A673 (cell line): ENCODE data around the gene GAK. TPM values are rescaled to one million over a fixed set of nuclear protein-coding genes. Genes with fewer than 3 reads are reported as not detected.

Experiments
- BruUV-seq: library from RNA; stranded (reverse); fragments of 400-500 nt; replicated peaks from 2 replicates; lab custom pipeline; 2021; lab: Mats Ljungman, UMichigan
- CTCF ChIA-PET: fragments of 300-600 bp; sonication (Branson Sonifier 250); formaldehyde crosslinking; loops from one replicate; lab custom pipeline; 2022; ENCODE audit warnings: antibody characterized with exemption; lab: Charles Lee
- POLR2A ChIA-PET: fragments of 300-600 bp; sonication (Branson Sonifier 250); formaldehyde crosslinking; loops from one replicate; lab custom pipeline; 2022; ENCODE audit warnings: antibody characterized with exemption; ENCODE audit not compliant: low non-redundant PET; lab: Charles Lee
- DNase-seq: peaks from one replicate; pipeline ENCODE4 v3.0.0-alpha.2; 2015; ENCODE audit warnings: low spot score
- H3K27ac ChIP-seq: fragments of 200-600 bp; sonication (generic); 2 replicates; pipeline ENCODE4 v1.5.1; 2016; ENCODE audit warnings: mixed run types, low read depth, mild to moderate bottlenecking, mixed read lengths, antibody characterized with exemption, low read length; ENCODE audit not compliant: poor library complexity, severe bottlenecking
- H3K27me3 ChIP-seq: fragments of 200-600 bp; sonication (generic); replicated peaks from 2 replicates; pipeline ENCODE4 v1.6.1; 2017; ENCODE audit warnings: mixed run types, low read depth, mild to moderate bottlenecking, mixed read lengths, antibody characterized with exemption, low read length; ENCODE audit not compliant: insufficient read depth, poor library complexity
- H3K36me3 ChIP-seq: fragments of 200-600 bp; sonication (generic); 2 replicates; pipeline ENCODE4 v1.6.1; 2016; ENCODE audit warnings: mixed run types, mild to moderate bottlenecking, mixed read lengths, antibody characterized with exemption, low read length; ENCODE audit not compliant: insufficient read depth, poor library complexity, severe bottlenecking
- H3K4me1 ChIP-seq: fragments of 200-600 bp; sonication (generic); 2 replicates; pipeline ENCODE4 v1.6.1; 2017; ENCODE audit warnings: mixed run types, mild to moderate bottlenecking, mixed read lengths, antibody characterized with exemption, low read length; ENCODE audit not compliant: insufficient read depth, poor library complexity, severe bottlenecking
- H3K4me3 ChIP-seq: fragments of 200-600 bp; sonication (generic); 2 replicates; pipeline ENCODE4 v1.5.1; 2016; ENCODE audit warnings: low read depth, mixed run types, mild to moderate bottlenecking, mixed read lengths, low read length; ENCODE audit not compliant: poor library complexity, severe bottlenecking
- H3K9me3 ChIP-seq: fragments of 200-600 bp; sonication (generic); 2 replicates; pipeline ENCODE4 v1.6.1; 2016; ENCODE audit warnings: mixed run types, low read depth, mild to moderate bottlenecking, mixed read lengths, antibody characterized with exemption, low read length; ENCODE audit not compliant: poor library complexity, severe bottlenecking
- EZH2 ChIP-seq: fragments of 200-600 bp; sonication (generic); IDR thresholded peaks from 2 replicates; pipeline ENCODE4 v1.6.1; 2017; ENCODE audit warnings: borderline replicate concordance, low read depth, mild to moderate bottlenecking, mixed read lengths, antibody characterized with exemption, low read length; ENCODE audit not compliant: poor library complexity, severe bottlenecking
- intact Hi-C: fragments of 100-400 bp; cut with micrococcal nuclease; formaldehyde crosslinking; loops from one replicate; pipeline ENCODE4 v1.10.0; 2022; ENCODE audit not compliant: unreplicated experiment
- total RNA-seq: library from RNA; stranded (reverse); gene quantifications from 2 replicates; pipeline ENCODE4 v1.2.3, GENCODE V29; 2021
- TF ChIP-seq, protein P1 (sequence below): fragments of 300-800, 200-600 bp; sonication (generic); conservative IDR thresholded peaks from 2 replicates; pipeline ENCODE4 v1.5.1; 2017; ENCODE audit warnings: low read depth, mild to moderate bottlenecking, antibody characterized with exemption, low read length, moderate library complexity, mixed read lengths

GAK gene
- total RNA-seq, 1 experiment from 2014 or later: 96.2 TPM

DNA sequence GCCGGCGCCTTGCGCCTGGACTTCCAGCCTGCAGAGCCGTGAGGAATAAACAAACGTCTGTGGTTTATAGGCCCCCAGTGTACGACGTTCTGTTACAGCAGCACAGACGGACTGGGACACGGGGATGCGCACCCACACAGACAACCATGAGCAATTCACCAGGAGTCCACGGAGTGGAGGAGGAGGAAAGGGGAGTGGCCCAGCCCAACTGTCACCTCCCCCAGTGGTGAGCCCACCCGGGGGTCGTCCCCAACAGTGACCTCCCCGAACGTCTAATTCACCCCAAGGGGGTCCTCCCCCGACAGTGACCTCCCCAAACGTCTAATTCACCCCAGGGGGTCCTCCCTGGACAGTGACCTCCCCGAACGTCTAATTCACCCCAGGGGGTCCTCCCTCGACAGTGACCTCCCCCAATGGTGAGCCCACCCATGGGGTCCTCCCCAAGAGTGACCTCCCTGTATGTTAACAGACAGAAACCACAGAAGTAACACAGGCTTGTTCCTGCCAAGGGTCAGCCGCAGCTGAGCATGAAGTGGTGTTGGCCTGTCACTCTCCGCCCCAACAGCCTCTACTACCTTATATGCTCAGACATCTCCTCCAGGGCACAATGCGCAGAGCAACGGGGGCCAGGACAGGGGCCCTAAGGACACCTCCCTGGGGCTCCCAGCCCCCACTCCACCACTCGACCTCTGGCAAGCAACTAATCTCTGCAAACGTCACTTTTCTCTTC, 6.2 kb downstream of the GAK start:
- DNase-seq: no peak
- Histone ChIP-seq H3K4me1 (peaks cover 14% of the 10 kb centered on the region), H3K4me3 (no peak overlapping the region), H3K27ac (no peak overlapping the region), H3K36me3 (no peaks in the 10 kb centered on the region), H3K9me3 (no peaks in the 10 kb centered on the region), H3K27me3 (no peaks in the 10 kb centered on the region)
- ChIA-PET POLR2A (no interaction called here), CTCF (no interaction called here)
- intact Hi-C loops: loop anchor here (5.0 kb wide), 1 partner anchor 94 kb away; no protein-coding TSS in a partner anchor
- no TSS peak for BruUV-seq
- TF ChIP-seq EZH2: no peak
- TF ChIP-seq, protein P1, sequence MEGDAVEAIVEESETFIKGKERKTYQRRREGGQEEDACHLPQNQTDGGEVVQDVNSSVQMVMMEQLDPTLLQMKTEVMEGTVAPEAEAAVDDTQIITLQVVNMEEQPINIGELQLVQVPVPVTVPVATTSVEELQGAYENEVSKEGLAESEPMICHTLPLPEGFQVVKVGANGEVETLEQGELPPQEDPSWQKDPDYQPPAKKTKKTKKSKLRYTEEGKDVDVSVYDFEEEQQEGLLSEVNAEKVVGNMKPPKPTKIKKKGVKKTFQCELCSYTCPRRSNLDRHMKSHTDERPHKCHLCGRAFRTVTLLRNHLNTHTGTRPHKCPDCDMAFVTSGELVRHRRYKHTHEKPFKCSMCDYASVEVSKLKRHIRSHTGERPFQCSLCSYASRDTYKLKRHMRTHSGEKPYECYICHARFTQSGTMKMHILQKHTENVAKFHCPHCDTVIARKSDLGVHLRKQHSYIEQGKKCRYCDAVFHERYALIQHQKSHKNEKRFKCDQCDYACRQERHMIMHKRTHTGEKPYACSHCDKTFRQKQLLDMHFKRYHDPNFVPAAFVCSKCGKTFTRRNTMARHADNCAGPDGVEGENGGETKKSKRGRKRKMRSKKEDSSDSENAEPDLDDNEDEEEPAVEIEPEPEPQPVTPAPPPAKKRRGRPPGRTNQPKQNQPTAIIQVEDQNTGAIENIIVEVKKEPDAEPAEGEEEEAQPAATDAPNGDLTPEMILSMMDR: no peak

DNA sequence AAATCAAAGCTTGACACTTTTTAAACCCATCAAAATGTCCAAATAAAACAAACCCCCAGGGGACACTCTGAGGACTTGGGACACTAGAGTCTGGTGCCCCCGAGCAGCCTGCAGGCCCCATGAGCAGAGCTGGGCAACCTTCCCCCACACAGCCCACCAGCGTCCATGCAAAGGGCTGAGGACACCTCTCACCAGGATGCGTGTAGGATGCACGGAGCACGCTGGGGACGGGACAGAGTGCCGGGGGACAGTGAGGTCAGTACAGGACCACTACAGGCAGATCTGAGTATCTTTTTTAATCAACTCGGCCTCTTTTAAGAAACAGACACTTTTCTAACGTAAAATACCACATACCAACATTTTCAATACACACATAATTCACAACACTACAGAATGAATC, 6.9 kb downstream of the GAK start:
- DNase-seq: no peak
- H3K9me3 ChIP-seq: no peaks in the 10 kb centered on the region
- TF ChIP-seq, protein P1: no peak
- TF ChIP-seq EZH2: no peak
- BruUV-seq: no TSS peak
- CTCF ChIA-PET: no interaction called here
- POLR2A ChIA-PET: no interaction called here
- no peaks in the 10 kb centered on the region for H3K27me3 ChIP-seq
- peaks cover 6% of the 10 kb centered on the region for H3K4me1 ChIP-seq
- intact Hi-C loops: loop anchor here (5.0 kb wide), 1 partner anchor 93 kb away; no protein-coding TSS in a partner anchor
- H3K27ac ChIP-seq: no peak overlapping the region
- H3K36me3 ChIP-seq: no peaks in the 10 kb centered on the region
- H3K4me3 ChIP-seq: no peak overlapping the region

DNA sequence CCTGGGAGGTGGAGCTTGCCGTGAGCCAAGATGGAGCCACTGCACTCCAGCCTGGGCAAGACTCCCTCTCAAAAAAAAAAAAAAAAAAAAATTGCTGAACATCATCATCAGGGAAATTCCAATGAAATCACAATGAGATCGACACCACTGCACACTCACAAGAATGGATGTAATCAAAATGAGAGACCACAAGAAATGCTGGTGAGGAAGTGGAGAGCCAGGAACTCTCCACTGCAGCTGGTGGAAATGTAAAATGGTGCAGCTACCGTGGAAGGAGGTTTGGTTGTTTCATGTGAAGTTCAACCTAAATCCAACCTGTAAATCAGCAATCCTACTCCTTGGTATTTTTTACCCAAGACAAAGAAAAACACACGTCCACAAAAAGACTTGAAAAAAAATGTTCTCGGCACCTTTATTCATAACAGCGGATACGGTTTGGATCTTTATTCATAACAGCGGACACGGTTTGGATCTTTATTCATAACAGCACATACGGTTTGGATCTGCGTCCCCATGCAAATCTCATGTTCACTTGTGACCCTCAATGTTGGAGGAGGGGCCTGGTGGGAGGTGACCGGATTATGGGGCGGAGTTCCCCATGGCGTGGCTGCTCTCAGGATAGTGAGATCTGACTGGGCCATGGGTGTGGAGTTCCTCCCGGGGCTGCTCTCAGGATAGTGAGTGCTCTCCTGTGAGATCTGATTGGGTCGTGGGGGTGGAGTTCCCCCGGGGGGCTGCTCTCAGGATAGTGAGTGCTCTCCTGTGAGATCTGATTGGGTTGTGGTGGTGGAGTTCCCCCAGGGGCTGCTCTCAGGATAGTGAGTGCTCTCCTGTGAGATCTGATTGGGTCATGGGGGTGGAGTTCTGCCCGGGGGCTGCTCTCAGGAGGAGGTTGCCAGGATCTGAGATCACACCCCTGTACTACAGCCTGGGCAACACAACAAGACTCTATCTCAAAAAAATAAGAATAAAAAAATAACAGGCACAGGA, 7.7 kb downstream of the GAK start:
- H3K27ac ChIP-seq: no peak overlapping the region
- CTCF ChIA-PET: no interaction called here
- POLR2A ChIA-PET: interaction anchor here (0.6 kb wide), 1 partner anchor 13 kb away, joined by 9 read pairs; no protein-coding TSS in a partner anchor
- no peaks in the 10 kb centered on the region for H3K27me3 ChIP-seq
- TF ChIP-seq EZH2: no peak
- TF ChIP-seq, protein P1: no peak
- H3K9me3 ChIP-seq: no peaks in the 10 kb centered on the region
- intact Hi-C loops: loop anchor here (5.0 kb wide), 1 partner anchor 92 kb away; no protein-coding TSS in a partner anchor
- no peak for DNase-seq
- no peaks in the 10 kb centered on the region for H3K36me3 ChIP-seq
- no TSS peak for BruUV-seq
- H3K4me1 ChIP-seq: peaks cover 6% of the 10 kb centered on the region
- H3K4me3 ChIP-seq: no peak overlapping the region
